CD4-positive, alpha-beta T cell treated with Interleukin-4 for 4 hours (primary cell): Measurements from ENCODE around the gene CBR3.
"Not testable (repeated sequence)": the region's sequence is repeated elsewhere in the genome, so short reads cannot be mapped to it uniquely, and the experiment has no call there.

Source experiments
- DNase-seq: peaks from one replicate; pipeline ENCODE4 v3.0.0-alpha.2; 2020

The CBR3 gene

GRCh38 chr21:36134803-36135390, at the start of gene CBR3:
Gene CBR3, plus strand, starts transcription at chr21:36135079. Its CDS starts 114 bp downstream, at chr21:36135193.
- peak; percentile 48 for DNase-seq

- no peak for DNase-seq
These were observed 47.3 kb upstream of the CBR3 start for GRCh38 chr21:36087362-36088138.

- DNase-seq = no peak
These were observed 44.9 kb upstream of the CBR3 start for GRCh38 chr21:36089946-36090345.

- DNase-seq = no peak
These were observed 42.2 kb upstream of the CBR3 start for GRCh38 chr21:36092681-36093080.

- DNase-seq = no peak
These were observed 41.4 kb upstream of the CBR3 start for GRCh38 chr21:36093512-36093911.

GRCh38 chr21:36096398-36097290, 38.2 kb upstream of the CBR3 start:
- no peak for DNase-seq

GRCh38 chr21:36097427-36098181, 37.3 kb upstream of the CBR3 start:
- no peak for DNase-seq

GRCh38 chr21:36098182-36098532, 36.7 kb upstream of the CBR3 start:
- DNase-seq = no peak

GRCh38 chr21:36099000-36099399, 35.9 kb upstream of the CBR3 start:
- DNase-seq = no peak

- not testable (repeated sequence) for DNase-seq
These were observed 35.1 kb upstream of the CBR3 start for GRCh38 chr21:36099695-36100211.

- no peak for DNase-seq
These were observed 33.8 kb upstream of the CBR3 start for GRCh38 chr21:36100971-36101641.

GRCh38 chr21:36103434-36103833, 31.4 kb upstream of the CBR3 start:
- no peak for DNase-seq

GRCh38 chr21:36104317-36105300, 30.3 kb upstream of the CBR3 start:
- peak; percentile 25 for DNase-seq

- no peak for DNase-seq
These were observed 29.5 kb upstream of the CBR3 start for GRCh38 chr21:36105327-36105842.

- DNase-seq = no peak
These were observed 25.0 kb upstream of the CBR3 start for GRCh38 chr21:36109868-36110267.

- no peak for DNase-seq
These were observed 23.6 kb upstream of the CBR3 start for GRCh38 chr21:36111238-36111637.

GRCh38 chr21:36113647-36114428, 21.0 kb upstream of the CBR3 start:
- DNase-seq = peak; percentile 67

- DNase-seq = no peak
These were observed 19.6 kb upstream of the CBR3 start for GRCh38 chr21:36115138-36115730.

- no peak for DNase-seq
These were observed 17.6 kb upstream of the CBR3 start for GRCh38 chr21:36117286-36117741.
